ENCODE data around the gene ADAM23.

The ADAM23 gene

GRCh38 chr2:206512999-206513398 is 69.7 kb downstream of the ADAM23 start:
- no peak for DNase-seq
- TF ChIP-seq EZH2 (IDR thresholded peaks at IDR 0.05; ENCODE audit: borderline replicate concordance, low read depth, low read length, severe bottlenecking) (no peak), CTCF (IDR thresholded peaks at IDR 0.05; ENCODE audit: borderline replicate concordance, extremely low read depth, low read length, poor library complexity, severe bottlenecking) (no peak)
- no peaks in the 10 kb centered on the region for H3K4me1 ChIP-seq (ENCODE audit: insufficient read depth, low read length)
- H3K4me3 ChIP-seq (ENCODE audit: low read depth in 1 of 2, low read length in 2 of 2), result no peak overlapping the region
- H3K9ac ChIP-seq (ENCODE audit: low read depth, low read length), result no peak overlapping the region
- H3K27me3 ChIP-seq (ENCODE audit: insufficient read depth, low read length, poor library complexity), result peaks cover 3% of the 10 kb centered on the region
- H3K36me3 ChIP-seq (ENCODE audit: insufficient read depth, low read length), result no peaks in the 10 kb centered on the region
- H3K79me2 ChIP-seq (ENCODE audit: insufficient read depth, low read length), result no peaks in the 10 kb centered on the region
- H2AFZ ChIP-seq (ENCODE audit: low read depth, low read length), result no peak overlapping the region
- H3K27ac ChIP-seq (ENCODE audit: low read length), result no peak overlapping the region
- H3K4me2 ChIP-seq (ENCODE audit: insufficient read depth, low read length), result no peak overlapping the region
- ATAC-seq (ENCODE audit: insufficient read depth, low read depth), result no peak
- no peaks in the 10 kb centered on the region for H4K20me1 ChIP-seq (ENCODE audit: insufficient read depth, low read length)
- H3K9me3 ChIP-seq (ENCODE audit: insufficient read depth, low read length, severe bottlenecking), result no peaks in the 10 kb centered on the region

GRCh38 chr2:206515580-206515979 is 72.2 kb downstream of the ADAM23 start:
- Histone ChIP-seq H3K4me3 (ENCODE audit: low read depth in 1 of 2, low read length in 2 of 2) (no peak overlapping the region), H3K9ac (ENCODE audit: low read depth, low read length) (no peak overlapping the region), H3K4me1 (ENCODE audit: insufficient read depth, low read length) (no peaks in the 10 kb centered on the region), H3K79me2 (ENCODE audit: insufficient read depth, low read length) (no peaks in the 10 kb centered on the region), H2AFZ (ENCODE audit: low read depth, low read length) (no peak overlapping the region), H3K27me3 (ENCODE audit: insufficient read depth, low read length, poor library complexity) (peaks cover 3% of the 10 kb centered on the region), H3K36me3 (ENCODE audit: insufficient read depth, low read length) (no peaks in the 10 kb centered on the region), H3K4me2 (ENCODE audit: insufficient read depth, low read length) (no peak overlapping the region), H3K27ac (ENCODE audit: low read length) (no peak overlapping the region), H3K9me3 (ENCODE audit: insufficient read depth, low read length, severe bottlenecking) (no peaks in the 10 kb centered on the region), H4K20me1 (ENCODE audit: insufficient read depth, low read length) (no peaks in the 10 kb centered on the region)
- ATAC-seq (ENCODE audit: insufficient read depth, low read depth), result no peak
- TF ChIP-seq CTCF (IDR thresholded peaks at IDR 0.05; ENCODE audit: borderline replicate concordance, extremely low read depth, low read length, poor library complexity, severe bottlenecking) (no peak), EZH2 (IDR thresholded peaks at IDR 0.05; ENCODE audit: borderline replicate concordance, low read depth, low read length, severe bottlenecking) (no peak)
- DNase-seq, result no peak

GRCh38 chr2:206518997-206519396 is 75.7 kb downstream of the ADAM23 start:
- ATAC-seq (ENCODE audit: insufficient read depth, low read depth), result no peak

More at GRCh38 chr2:206518997-206519396, 75.7 kb downstream of the ADAM23 start:
- no peaks in the 10 kb centered on the region for H4K20me1 ChIP-seq (ENCODE audit: insufficient read depth, low read length)
- DNase-seq, result no peak
- no peaks in the 10 kb centered on the region for H3K36me3 ChIP-seq (ENCODE audit: insufficient read depth, low read length)
- no peak overlapping the region for H3K4me2 ChIP-seq (ENCODE audit: insufficient read depth, low read length)
- no peaks in the 10 kb centered on the region for H3K9me3 ChIP-seq (ENCODE audit: insufficient read depth, low read length, severe bottlenecking)
- no peaks in the 10 kb centered on the region for H3K79me2 ChIP-seq (ENCODE audit: insufficient read depth, low read length)
- no peak for TF ChIP-seq EZH2 (IDR thresholded peaks at IDR 0.05; ENCODE audit: borderline replicate concordance, low read depth, low read length, severe bottlenecking)
- no peak for TF ChIP-seq CTCF (IDR thresholded peaks at IDR 0.05; ENCODE audit: borderline replicate concordance, extremely low read depth, low read length, poor library complexity, severe bottlenecking)
- H3K9ac ChIP-seq (ENCODE audit: low read depth, low read length), result no peak overlapping the region
- no peak overlapping the region for H3K27ac ChIP-seq (ENCODE audit: low read length)
- no peaks in the 10 kb centered on the region for H3K27me3 ChIP-seq (ENCODE audit: insufficient read depth, low read length, poor library complexity)
- no peak overlapping the region for H3K4me3 ChIP-seq (ENCODE audit: low read depth in 1 of 2, low read length in 2 of 2)
- no peaks in the 10 kb centered on the region for H3K4me1 ChIP-seq (ENCODE audit: insufficient read depth, low read length)
- H2AFZ ChIP-seq (ENCODE audit: low read depth, low read length), result no peak overlapping the region

Data from DND-41 (cell line).